Parathyroid adenoma (tissue), 2 donors: Measurements from ENCODE around the gene RPS6KA2.

Source experiments
- H2AFZ ChIP-seq: fragments of 300-600 bp; sonication (generic); one replicate; pipeline ENCODE4 v1.7.0; 2017; ENCODE audit warnings: antibody characterized with exemption, mild to moderate bottlenecking
- H3K27ac ChIP-seq: fragments of 300-600 bp; sonication (generic); one replicate; pipeline ENCODE4 v1.7.0; 2017
- H3K27me3 ChIP-seq: fragments of 300-600 bp; sonication (generic); one replicate; pipeline ENCODE4 v1.7.0; 2017; ENCODE audit warnings: low read length; ENCODE audit not compliant: control insufficient read depth, insufficient read depth
- H3K36me3 ChIP-seq: fragments of 300-600 bp; sonication (generic); one replicate; pipeline ENCODE4 v1.7.0; 2017; ENCODE audit warnings: low read length; ENCODE audit not compliant: control insufficient read depth, insufficient read depth
- H3K4me1 ChIP-seq: fragments of 300-600 bp; sonication (generic); one replicate; pipeline ENCODE4 v1.7.0; 2017; ENCODE audit warnings: control low read depth
- H3K4me2 ChIP-seq: fragments of 300-600 bp; sonication (generic); one replicate; pipeline ENCODE4 v1.7.0; 2017; ENCODE audit warnings: low read length
- H3K4me3 ChIP-seq: fragments of 300-600 bp; sonication (generic); one replicate; pipeline ENCODE4 v1.7.0; 2017; ENCODE audit warnings: low read depth, low read length
- H3K79me2 ChIP-seq: fragments of 300-600 bp; sonication (generic); one replicate; pipeline ENCODE4 v1.7.0; 2017; ENCODE audit warnings: control low read depth
- H3K9ac ChIP-seq: fragments of 300-600 bp; sonication (generic); one replicate; pipeline ENCODE4 v1.7.0; 2017; ENCODE audit warnings: mild to moderate bottlenecking
- H3K9me3 ChIP-seq: fragments of 300-600 bp; sonication (generic); one replicate; pipeline ENCODE4 v1.7.0; 2017; ENCODE audit warnings: low read length; ENCODE audit not compliant: control insufficient read depth
- CTCF ChIP-seq: fragments of 300-600 bp; sonication (generic); IDR thresholded peaks from one replicate; pipeline ENCODE4 v1.7.0; 2017; ENCODE audit warnings: antibody characterized with exemption, mild to moderate bottlenecking
- donor health status: primary hyperparathyroidism.

RPS6KA2 gene

GRCh38 chr6:166382933-166383801 lies 243.9 kb downstream of the RPS6KA2 start, which contains the start of gene MPC1:
Gene MPC1, minus strand, starts transcription at chr6:166382940. Its CDS starts 64 bp downstream, at chr6:166382876.
- no peaks in the 10 kb centered on the region for H3K27me3 ChIP-seq
- H3K36me3 ChIP-seq, result no peaks in the 10 kb centered on the region
- no peak for TF ChIP-seq CTCF
- H3K79me2 ChIP-seq, result peaks cover 2% of the 10 kb centered on the region
- peak within 1 kb of the TSS; percentile 78 for H3K4me3 ChIP-seq
- peak within 1 kb of the TSS; percentile 99 for H3K27ac ChIP-seq
- peaks cover 4% of the 10 kb centered on the region for H3K4me1 ChIP-seq
- H2AFZ ChIP-seq, result peak within 1 kb of the TSS; percentile 98
- no peaks in the 10 kb centered on the region for H3K9me3 ChIP-seq
- H3K4me2 ChIP-seq, result peak within 1 kb of the TSS; percentile 93
- H3K9ac ChIP-seq, result peak within 1 kb of the TSS; percentile 93

GRCh38 chr6:166382500-166382932 lies 244.5 kb downstream of the RPS6KA2 start:
- peak overlapping the region; percentile 93 for H3K9ac ChIP-seq
- H3K27me3 ChIP-seq, result no peaks in the 10 kb centered on the region
- H3K4me3 ChIP-seq, result peak overlapping the region; percentile 78
- peak overlapping the region; percentile 98 for H2AFZ ChIP-seq
- no peaks in the 10 kb centered on the region for H3K36me3 ChIP-seq
- peaks cover 4% of the 10 kb centered on the region for H3K4me1 ChIP-seq
- peak overlapping the region; percentile 99 for H3K27ac ChIP-seq
- no peak for TF ChIP-seq CTCF
- peak overlapping the region; percentile 93 for H3K4me2 ChIP-seq
- H3K79me2 ChIP-seq, result peaks cover 2% of the 10 kb centered on the region
- no peaks in the 10 kb centered on the region for H3K9me3 ChIP-seq

- Histone ChIP-seq H3K4me2 (peak overlapping the region; percentile 93), H3K79me2 (peaks cover 2% of the 10 kb centered on the region), H2AFZ (peak overlapping the region; percentile 98), H3K4me3 (peak overlapping the region; percentile 78), H3K4me1 (peaks cover 4% of the 10 kb centered on the region), H3K9ac (peak overlapping the region; percentile 93), H3K9me3 (no peaks in the 10 kb centered on the region), H3K36me3 (no peaks in the 10 kb centered on the region), H3K27ac (peak overlapping the region; percentile 99), H3K27me3 (no peaks in the 10 kb centered on the region)
- peak; percentile 86 for TF ChIP-seq CTCF
These were observed 245.1 kb downstream of the RPS6KA2 start for GRCh38 chr6:166381733-166382499.

DNA sequence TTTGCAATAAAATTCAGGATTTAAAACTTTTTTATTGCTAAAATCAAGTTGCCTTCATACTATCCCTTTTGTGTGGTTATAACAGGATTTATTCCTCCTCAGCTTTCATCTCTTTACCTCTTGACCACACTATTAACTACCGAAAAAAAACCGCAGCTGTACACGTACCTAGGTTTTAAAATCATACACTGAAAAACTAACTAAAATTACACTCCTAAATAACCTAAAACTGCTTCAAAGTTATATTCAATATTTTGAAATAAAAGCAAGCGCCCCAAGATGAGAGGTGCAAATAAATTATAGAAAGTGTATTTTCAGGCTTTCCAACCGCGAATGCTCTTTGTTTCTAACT lies 245.7 kb downstream of the RPS6KA2 start:
- H3K4me3 ChIP-seq, result peak overlapping the region; percentile 78
- no peaks in the 10 kb centered on the region for H3K27me3 ChIP-seq
- no peaks in the 10 kb centered on the region for H3K36me3 ChIP-seq
- peak overlapping the region; percentile 93 for H3K4me2 ChIP-seq
- peak overlapping the region; percentile 98 for H2AFZ ChIP-seq
- no peaks in the 10 kb centered on the region for H3K9me3 ChIP-seq
- peaks cover 4% of the 10 kb centered on the region for H3K79me2 ChIP-seq
- H3K9ac ChIP-seq, result no peak overlapping the region
- TF ChIP-seq CTCF, result no peak
- peaks cover 4% of the 10 kb centered on the region for H3K4me1 ChIP-seq
- H3K27ac ChIP-seq, result peak overlapping the region; percentile 99
